ENCODE results near the gene DHX16. TPM values are rescaled to one million over a fixed set of nuclear protein-coding genes. Genes with fewer than 3 reads are reported as not detected.
A peak's percentile ranks its signal among the peaks of the same experiment; 100 is the strongest.

Gene DHX16
- total and polyA plus RNA-seq, 9 of the 15 experiments (the other 6 are each of a cell fraction or from before 2014, with no cell fraction given): 14.6 to 66.1 (median 47.5) TPM

DNA sequence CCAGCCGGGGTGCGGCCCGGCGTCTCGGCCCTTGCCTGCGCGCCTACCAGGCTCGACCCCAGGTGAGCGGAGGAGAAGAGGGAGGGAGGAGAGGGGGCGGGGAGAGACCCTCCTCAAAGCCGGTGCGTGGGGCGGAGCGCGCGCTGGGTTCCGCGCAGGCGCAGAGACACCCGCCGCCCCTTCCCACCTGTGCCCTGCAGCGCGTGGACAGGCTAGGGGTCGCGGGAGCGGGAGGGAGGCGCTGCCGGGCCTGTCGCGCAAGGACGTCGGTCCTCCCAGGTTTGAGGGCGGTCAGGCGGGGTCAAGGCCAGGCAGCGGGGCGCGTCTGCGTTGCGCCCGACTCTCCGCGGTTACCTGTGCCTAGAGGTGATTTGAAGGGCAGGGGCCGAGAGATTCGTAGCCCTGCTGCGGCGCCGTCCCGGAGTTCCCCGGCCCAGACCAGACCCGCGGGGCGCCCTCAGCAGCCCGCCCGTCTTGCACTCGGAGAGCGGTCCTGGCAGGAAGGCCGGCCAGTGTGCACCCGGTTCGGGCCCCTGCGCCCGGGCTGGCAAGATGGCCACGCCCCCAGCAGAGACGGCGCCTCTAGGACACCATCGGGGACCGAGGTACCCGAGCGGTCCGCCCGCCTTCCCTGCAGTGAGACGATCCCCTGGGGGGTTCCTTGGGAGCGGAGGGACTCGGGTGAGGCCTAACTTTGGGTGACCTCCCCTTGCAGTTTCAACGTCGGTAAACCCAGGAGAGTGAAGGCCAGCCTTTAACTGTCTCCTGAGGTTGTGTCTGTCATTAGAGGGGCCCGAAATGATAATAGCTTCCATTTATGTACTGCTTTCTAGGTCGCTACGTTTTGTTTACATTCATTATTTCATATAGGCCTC lies 25.3 kb downstream of the DHX16 start:
- Histone ChIP-seq H3K27me3 (ENCODE audit: control insufficient read depth in 2 of 2, insufficient read depth in 2 of 2, low read length in 2 of 2) (no peaks in the 10 kb centered on the region), H3K79me2 (ENCODE audit: control insufficient read depth, insufficient read depth, low read length) (peaks cover 44% of the 10 kb centered on the region), H3K27ac (ENCODE audit: extremely low read depth, low read depth, low read length) (peak overlapping the region; percentile 83), H3K9me3 (replicated peaks; ENCODE audit: control insufficient read depth, insufficient read depth, low read depth, low read length) (no peaks in the 10 kb centered on the region), H3K4me2 (ENCODE audit: insufficient read depth, low read length) (peak overlapping the region; percentile 97), H4K20me1 (replicated peaks; ENCODE audit: control insufficient read depth, insufficient read depth, low read length) (no peaks in the 10 kb centered on the region), H3K9ac (ENCODE audit: insufficient read depth in 1 of 2, low read depth in 2 of 2, low read length in 2 of 2) (peak overlapping the region; percentile 75 to 99), H3K9me1 (ENCODE audit: control insufficient read depth, insufficient read depth, low read length) (no peaks in the 10 kb centered on the region), H3K4me1 (replicated peaks in 1 of 2; ENCODE audit: control insufficient read depth in 2 of 2, insufficient read depth in 2 of 2, low read length in 2 of 2) (peaks cover 15 to 29% of the 10 kb centered on the region in 2 experiments), H2AFZ (ENCODE audit: low read depth, low read length) (peak overlapping the region; percentile 90), H3K36me3 (ENCODE audit: control insufficient read depth, insufficient read depth, low read length) (peaks cover 36% of the 10 kb centered on the region), H3K4me3 (peak overlapping the region; percentile 68)
- FAIRE-seq: peak; percentile 62
- CTCF ChIA-PET (ENCODE audit: low intra/inter-chr PET ratio): interaction anchor here (0.6 kb wide), 1 partner anchor 115 kb away, joined by 5 read pairs; no protein-coding TSS in a partner anchor
- WGBS (ENCODE audit: insufficient coverage, low coverage, missing lambda C conversion rate): 1% methylated on average over 71 of the region's 78 CpGs
- POLR2A ChIA-PET: interaction anchor here (0.6 to 3.9 kb wide), 12 partner anchors 10 to 44 kb away, joined by 3 to 46 read pairs (median 5); partner anchors contain the start of gene MRPS18B
- in situ Hi-C loops (cut with MboI) (no loop called here), intact Hi-C loops (cut with micrococcal nuclease) (loop anchor here (2.0 kb wide), 1 partner anchor 31 kb away; the partner anchor contains the start of genes MRPS18B and PPP1R10)
- BruUV-seq (replicated peaks): TSS peak; percentile 70
- ATAC-seq: peak; percentile 89
- peak; percentile 86 to 97 (median 92) for DNase-seq (ENCODE audit: extremely low read depth in 1 of 4, low spot score in 3 of 4)
- peak; percentile 82 for TF ChIP-seq BRD4 (IDR thresholded peaks at IDR 0.05)
- TF ChIP-seq TARDBP (IDR thresholded peaks at IDR 0.05): peak; percentile 44; the same call in 1 of the 2 replicates
- TF ChIP-seq RBBP5 (IDR thresholded peaks at IDR 0.05; ENCODE audit: borderline replicate concordance, insufficient read depth, low read length, poor library complexity, severe bottlenecking): peak; percentile 89
- no peak for TF ChIP-seq ILK (tag; IDR thresholded peaks at IDR 0.05; ENCODE audit: borderline replicate concordance, low read depth)
- TF ChIP-seq, protein P1, sequence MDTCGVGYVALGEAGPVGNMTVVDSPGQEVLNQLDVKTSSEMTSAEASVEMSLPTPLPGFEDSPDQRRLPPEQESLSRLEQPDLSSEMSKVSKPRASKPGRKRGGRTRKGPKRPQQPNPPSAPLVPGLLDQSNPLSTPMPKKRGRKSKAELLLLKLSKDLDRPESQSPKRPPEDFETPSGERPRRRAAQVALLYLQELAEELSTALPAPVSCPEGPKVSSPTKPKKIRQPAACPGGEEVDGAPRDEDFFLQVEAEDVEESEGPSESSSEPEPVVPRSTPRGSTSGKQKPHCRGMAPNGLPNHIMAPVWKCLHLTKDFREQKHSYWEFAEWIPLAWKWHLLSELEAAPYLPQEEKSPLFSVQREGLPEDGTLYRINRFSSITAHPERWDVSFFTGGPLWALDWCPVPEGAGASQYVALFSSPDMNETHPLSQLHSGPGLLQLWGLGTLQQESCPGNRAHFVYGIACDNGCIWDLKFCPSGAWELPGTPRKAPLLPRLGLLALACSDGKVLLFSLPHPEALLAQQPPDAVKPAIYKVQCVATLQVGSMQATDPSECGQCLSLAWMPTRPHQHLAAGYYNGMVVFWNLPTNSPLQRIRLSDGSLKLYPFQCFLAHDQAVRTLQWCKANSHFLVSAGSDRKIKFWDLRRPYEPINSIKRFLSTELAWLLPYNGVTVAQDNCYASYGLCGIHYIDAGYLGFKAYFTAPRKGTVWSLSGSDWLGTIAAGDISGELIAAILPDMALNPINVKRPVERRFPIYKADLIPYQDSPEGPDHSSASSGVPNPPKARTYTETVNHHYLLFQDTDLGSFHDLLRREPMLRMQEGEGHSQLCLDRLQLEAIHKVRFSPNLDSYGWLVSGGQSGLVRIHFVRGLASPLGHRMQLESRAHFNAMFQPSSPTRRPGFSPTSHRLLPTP (IDR thresholded peaks at IDR 0.05; ENCODE audit: borderline replicate concordance, extremely low read depth, insufficient read length): no peak
- TF ChIP-seq, protein P2, sequence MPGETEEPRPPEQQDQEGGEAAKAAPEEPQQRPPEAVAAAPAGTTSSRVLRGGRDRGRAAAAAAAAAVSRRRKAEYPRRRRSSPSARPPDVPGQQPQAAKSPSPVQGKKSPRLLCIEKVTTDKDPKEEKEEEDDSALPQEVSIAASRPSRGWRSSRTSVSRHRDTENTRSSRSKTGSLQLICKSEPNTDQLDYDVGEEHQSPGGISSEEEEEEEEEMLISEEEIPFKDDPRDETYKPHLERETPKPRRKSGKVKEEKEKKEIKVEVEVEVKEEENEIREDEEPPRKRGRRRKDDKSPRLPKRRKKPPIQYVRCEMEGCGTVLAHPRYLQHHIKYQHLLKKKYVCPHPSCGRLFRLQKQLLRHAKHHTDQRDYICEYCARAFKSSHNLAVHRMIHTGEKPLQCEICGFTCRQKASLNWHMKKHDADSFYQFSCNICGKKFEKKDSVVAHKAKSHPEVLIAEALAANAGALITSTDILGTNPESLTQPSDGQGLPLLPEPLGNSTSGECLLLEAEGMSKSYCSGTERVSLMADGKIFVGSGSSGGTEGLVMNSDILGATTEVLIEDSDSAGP (CRISPR knock-in tag; IDR thresholded peaks at IDR 0.05): peak; percentile 77; the same call in 1 of the 2 replicates
- TF ChIP-seq HNRNPLL (IDR thresholded peaks at IDR 0.05; ENCODE audit: low read depth, low read length, poor library complexity, severe bottlenecking): peak; percentile 7
- TF ChIP-seq KDM5B (IDR thresholded peaks at IDR 0.05; ENCODE audit: insufficient replicate concordance, low read depth, low read length): peak; percentile 64
- TF ChIP-seq, protein P3, sequence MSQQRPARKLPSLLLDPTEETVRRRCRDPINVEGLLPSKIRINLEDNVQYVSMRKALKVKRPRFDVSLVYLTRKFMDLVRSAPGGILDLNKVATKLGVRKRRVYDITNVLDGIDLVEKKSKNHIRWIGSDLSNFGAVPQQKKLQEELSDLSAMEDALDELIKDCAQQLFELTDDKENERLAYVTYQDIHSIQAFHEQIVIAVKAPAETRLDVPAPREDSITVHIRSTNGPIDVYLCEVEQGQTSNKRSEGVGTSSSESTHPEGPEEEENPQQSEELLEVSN (IDR thresholded peaks at IDR 0.05; ENCODE audit: borderline replicate concordance in 1 of 2, extremely low read depth in 1 of 2, insufficient read depth in 1 of 2, insufficient read length in 1 of 2, low read depth in 1 of 2, low read length in 1 of 2, poor library complexity in 1 of 2, severe bottlenecking in 1 of 2): peak in 1 of 2 experiments; percentile 61
- no peak for TF ChIP-seq EP300 (IDR thresholded peaks at IDR 0.05; ENCODE audit: low read length)
- TF ChIP-seq RBM34 (IDR thresholded peaks at IDR 0.05; ENCODE audit: borderline replicate concordance, insufficient read depth, low read length): peak; percentile 53; the same call in 1 of the 2 replicates
- TF ChIP-seq HDGF (IDR thresholded peaks at IDR 0.05): no peak

Measured in K562 (cell line).